Activated T-cell treated with anti-CD3 and anti-CD28 coated beads, Interleukin-2, amount 50 U/mL, for 1 hour (primary cell): ENCODE measurements around the gene NPAS1.

Experiments used
- DNase-seq: peaks from one replicate; pipeline ENCODE4 v3.0.0-alpha.2; 2020

The NPAS1 gene

DNA sequence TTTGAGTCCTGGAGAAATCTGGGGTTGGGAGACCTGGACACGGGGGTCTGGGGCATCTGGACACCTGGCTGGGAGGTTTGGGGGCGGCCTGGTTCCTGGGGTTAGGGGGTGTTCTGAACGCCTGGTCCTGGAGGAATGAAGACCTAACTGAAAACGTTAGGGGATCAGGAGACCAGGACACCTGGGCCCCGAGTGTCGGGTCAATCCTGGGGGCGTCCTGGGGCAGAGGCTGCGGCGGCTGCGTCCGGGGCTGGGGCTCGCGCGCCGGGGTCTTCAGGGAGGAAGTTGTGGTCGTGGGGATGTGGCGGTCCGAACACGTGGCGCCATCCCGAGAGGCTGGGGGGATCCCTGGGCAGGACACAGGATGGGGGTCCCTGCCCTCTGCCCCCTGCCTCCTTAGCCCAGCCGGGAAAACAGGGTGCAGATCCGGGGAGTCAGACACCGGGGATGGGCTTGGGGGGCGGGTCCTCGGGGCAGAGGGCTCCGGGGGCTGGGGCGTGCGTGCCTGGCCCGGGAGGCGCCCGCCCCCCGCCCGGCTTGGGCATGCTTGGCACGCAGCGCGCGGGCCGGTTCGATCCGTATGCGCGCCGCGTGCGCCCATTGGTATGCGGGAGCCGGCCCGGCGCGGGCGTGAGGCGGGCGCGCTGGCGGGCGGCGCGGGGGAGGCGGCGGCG, 632 bp downstream of the NPAS1 start:
- DNase-seq: no peak

DNA sequence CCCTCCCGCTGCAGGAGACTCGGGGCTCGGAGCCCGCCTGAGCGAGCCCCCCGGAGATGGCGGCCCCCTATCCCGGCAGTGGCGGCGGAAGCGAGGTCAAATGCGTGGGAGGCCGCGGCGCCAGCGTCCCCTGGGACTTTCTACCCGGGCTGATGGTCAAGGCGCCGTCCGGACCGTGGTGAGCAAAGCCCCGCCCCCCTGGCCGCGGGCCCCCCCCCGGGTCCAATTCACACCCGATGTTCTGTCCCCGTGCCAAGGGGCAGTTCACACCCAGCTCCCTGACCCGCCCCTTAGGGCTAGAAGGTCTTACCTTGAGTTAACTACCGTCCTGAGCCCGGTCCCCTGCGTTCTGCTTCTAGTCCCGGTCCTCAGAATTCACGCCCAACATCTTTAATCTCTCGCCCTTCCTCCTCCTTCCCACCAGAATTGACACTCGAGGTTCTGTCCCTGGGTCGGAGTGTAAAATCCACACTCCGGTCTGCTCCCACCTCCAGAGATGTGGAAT, 1.4 kb downstream of the NPAS1 start:
- no peak for DNase-seq

DNA sequence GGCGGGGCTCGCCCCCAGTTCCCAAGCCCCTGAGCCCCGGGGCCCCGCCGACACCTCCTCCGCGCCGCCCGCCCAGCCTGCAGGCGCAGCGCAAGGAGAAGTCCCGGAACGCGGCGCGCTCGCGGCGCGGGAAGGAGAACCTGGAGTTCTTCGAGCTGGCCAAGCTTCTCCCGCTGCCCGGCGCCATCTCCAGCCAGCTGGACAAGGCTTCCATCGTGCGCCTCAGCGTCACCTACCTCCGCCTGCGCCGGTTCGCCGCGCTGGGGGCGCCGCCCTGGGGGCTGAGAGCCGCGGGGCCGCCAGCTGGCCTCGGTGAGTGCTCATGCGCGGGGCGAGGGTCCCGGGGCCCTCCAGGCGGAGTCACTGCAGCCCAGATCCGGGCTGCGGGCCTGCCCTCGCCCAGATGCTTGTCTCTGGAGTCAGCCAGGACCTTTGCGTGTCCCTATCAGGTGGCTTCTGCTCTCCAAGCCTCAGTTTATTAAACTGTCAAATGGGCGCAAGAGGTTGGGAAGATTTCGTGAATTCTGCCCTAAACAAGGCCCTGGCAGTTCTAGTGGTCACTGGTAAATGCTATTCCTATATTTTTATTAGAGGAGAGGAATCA, 2.0 kb downstream of the NPAS1 start:
- DNase-seq: no peak

GRCh38 chr19:47022140-47022536, 2.5 kb downstream of the NPAS1 start:
- DNase-seq: no peak

GRCh38 chr19:47022541-47023447, 3.2 kb downstream of the NPAS1 start:
- no peak for DNase-seq

GRCh38 chr19:47023448-47023794, 3.8 kb downstream of the NPAS1 start:
- no peak for DNase-seq

GRCh38 chr19:47024502-47024901, 4.9 kb downstream of the NPAS1 start:
- DNase-seq: no peak

DNA sequence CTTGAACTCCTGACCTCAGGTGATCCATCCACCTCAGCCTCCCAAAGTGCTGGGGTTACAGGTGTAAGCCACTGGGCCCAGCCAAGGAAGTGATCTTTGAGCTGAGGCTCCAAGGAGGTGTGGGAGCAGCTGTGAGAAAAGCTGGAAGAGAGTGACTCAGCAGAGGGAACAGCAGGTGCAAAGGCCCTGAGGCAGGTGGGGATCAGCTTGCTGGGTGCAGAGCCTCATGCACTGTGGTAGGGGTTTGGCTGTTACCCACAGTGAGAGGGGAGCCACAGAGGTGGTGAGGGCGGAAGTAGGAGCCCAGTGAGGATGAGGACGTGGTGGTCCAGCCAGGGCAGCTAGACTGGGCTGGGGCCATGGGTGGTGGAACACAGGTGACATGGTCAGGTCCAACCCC, 6.5 kb downstream of the NPAS1 start:
- DNase-seq: no peak

DNA sequence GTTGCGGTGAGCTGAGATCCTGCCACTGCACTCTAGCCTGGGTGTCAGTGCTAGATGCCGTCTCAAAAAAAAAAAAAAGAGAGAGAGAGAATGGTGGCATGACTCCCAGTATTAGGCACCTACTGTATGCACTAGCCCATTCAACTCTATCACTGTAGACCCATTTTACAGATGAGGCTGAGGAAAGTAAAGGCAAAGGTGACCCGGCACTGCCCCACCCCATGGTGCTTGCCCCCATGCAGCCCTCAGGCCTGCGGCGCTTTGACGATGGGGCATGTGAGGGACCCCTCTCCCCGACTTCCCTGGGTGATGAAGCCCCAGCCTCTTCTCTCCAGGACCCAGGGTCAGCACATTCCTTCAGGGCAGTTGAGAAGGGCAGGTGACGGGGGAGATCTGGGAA, 7.3 kb downstream of the NPAS1 start:
- DNase-seq: no peak

- no peak for DNase-seq
Observed at GRCh38 chr19:47027586-47028088, 8.0 kb downstream of the NPAS1 start.

- no peak for DNase-seq
Observed at GRCh38 chr19:47028195-47028601, 8.6 kb downstream of the NPAS1 start.

- DNase-seq: peak; percentile 74
Observed at GRCh38 chr19:47032171-47032811, 12.7 kb downstream of the NPAS1 start.

DNA sequence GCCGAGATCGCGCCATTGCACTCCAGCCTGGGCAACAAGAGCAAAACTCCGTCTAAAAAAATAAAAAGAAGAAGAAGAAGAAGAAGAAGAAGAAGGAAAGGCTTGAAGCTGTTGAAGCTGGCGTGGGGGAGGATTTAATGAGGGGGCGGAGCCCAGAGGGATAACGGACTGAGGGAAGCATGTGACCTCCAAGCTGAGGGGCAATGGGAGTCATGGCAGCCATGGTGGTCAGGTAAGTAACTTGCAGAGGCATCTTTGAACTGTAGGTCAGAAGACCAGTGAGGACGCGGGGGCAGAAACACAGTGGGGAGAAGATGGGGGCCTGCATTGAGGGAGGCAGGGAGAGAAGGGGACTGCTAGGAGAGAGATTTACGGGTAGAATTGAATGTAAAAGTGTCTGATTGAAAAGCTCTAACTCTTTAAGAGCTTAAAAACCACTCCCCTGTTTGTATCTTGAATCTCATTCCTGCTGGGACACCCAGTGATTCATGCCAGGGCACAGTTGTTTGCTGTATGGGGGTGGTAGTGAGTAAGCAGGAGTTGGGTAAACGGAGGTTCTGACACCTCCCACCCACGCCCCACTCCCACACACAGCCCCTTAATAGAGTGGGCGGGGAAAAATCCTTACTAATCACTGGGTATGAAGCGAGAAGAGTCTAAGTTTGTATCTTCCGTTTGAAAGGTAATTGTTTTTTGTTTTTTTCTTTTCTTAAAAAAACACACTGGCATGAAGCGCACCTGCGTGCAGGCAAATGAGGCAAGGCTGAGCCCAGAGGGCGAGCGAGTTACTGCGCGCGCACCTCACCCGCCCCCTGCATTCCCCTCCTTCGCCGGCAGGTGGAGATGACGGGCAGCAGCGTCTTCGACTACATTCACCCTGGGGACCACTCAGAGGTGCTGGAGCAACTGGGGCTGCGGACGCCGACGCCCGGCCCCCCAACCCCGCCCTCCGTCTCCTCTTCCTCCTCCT, 15.8 kb downstream of the NPAS1 start:
- peak; percentile 100 for DNase-seq

DNA sequence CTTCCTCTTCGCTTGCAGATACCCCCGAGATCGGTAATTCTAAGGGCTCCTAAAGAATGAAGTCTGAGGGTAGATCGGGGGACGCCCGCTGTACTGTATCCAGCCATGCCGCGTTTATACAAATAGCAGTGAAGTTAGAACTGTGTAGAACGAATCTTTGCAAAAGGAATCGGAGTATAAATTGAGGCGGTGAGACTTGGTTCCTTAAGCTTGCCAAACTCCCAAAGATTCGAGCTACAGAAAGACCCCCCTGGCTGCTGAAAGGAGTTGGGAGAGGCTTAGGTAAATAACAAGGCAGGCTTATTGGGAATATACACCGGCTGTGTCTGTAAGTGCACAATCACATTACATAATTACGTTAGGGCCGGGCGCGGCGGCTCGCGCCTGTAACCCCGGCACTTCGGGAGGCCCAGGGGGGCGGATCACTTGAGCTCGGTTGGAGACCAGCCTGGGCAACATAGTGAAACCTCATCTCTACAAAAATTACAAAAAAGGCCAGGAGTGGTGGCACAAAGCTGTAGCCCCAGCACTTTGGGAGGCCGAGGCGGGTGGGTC, 16.5 kb downstream of the NPAS1 start:
- no peak for DNase-seq

DNA sequence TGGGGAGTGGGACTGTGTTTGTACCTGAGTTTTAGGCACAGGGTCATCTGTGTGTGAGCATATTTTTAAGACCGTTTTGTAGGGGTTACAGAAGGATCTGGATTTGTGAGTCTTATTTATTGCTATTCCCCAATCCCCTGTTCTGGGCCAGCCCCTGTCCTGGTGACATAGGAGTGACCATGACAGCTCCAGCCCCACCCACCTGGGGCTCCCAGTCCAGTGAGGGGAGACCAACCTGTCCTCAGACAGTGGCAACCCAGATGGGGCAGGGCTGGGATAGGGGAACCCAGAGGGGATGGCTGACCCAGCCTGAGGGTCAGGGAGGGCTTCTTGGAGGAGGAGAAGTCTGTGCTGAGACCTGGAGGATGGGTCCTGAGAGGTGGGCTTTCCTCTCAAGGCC, 18.1 kb downstream of the NPAS1 start:
- no peak for DNase-seq

- no peak for DNase-seq
Observed at GRCh38 chr19:47039239-47039874, 19.7 kb downstream of the NPAS1 start.

DNA sequence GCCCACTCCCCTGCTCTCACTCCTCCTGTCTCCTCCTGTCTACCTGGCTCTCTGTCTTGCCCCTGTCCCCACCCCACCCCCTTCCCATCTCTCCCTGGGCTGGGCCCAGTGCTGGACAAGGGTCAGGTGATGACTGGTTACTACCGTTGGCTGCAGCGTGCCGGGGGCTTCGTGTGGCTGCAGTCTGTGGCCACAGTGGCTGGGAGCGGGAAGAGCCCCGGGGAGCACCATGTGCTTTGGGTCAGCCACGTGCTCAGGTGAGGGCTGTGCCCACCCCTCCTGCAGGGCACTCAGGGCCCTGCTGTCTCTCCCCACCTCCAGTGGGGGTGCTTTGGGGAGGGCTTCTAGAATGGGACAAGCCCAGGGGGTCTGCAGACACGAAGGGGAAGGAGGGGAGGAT, 21.2 kb downstream of the NPAS1 start:
- DNase-seq: no peak

DNA sequence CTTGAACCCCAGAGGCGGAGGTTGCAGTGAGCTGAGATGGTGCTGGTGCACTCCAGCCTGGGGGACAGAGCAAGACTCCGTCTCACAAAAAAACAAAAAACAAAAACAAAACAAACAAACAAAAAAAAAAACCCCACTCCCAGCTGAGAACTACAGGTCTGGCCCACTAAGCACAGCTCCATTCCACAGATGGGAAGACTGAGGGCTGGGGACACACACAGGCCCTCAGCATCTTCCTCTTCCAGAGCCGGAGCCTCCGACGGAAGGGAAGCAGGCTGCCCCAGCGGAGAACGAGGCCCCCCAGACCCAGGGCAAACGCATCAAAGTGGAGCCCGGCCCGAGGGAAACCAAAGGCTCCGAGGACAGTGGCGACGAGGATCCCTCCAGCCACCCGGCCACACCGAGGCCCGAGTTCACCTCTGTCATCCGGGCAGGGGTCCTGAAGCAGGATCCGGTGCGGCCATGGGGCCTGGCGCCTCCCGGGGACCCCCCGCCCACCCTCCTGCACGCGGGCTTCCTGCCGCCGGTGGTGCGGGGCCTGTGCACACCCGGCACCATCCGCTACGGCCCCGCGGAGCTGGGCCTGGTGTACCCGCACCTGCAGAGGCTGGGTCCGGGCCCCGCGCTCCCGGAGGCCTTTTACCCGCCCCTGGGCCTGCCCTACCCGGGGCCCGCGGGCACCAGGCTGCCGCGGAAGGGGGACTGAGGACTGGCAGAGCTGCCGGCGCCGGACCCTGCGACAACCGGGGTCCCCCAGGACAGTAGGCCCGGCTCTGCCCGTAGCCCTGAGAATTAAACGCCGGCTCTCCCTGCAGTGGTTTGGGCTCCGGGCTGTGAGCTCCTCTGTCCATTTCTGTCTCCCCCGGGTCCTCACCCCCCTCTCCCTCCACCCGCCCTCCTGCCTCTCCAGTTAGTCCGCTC, 25.6 kb downstream of the NPAS1 start:
- DNase-seq: no peak

DNA sequence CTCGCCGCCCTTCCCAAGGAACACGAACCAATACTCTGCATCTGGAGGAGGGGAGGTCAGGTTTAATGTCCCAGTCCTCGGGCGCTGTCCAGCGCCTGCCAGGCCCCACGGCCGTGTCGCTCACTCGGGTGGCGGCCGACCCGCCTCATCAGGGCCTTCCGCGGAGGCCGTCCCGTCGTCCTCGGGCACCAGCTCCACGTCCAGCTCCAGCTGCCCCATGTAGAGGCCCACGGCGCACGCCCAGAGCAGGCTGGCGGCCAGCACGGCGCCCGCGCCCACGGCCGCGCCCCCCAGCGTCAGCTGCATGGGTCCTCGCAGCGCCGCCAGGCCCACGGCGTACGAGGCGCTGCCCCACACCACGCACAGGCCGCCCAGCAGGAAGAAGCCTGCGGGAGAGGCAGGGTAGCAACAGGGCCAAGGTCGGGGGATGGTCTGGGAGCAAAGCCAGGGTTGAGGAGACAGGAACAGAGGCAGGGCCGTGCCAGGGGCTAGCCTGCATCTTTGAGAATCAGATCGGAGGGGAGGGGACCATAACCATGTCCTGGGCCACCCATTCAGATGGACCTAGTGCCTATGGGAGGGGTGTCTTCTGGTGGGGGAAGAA, 26.3 kb downstream of the NPAS1 start:
- no peak for DNase-seq
